Femur (tissue), 1 donor: ENCODE results near the gene MYH14.

Source experiments
- DNase-seq: peaks from one replicate; pipeline ENCODE4 v3.0.0-alpha.2; 2017

The MYH14 gene

GRCh38 chr19:50195224-50195623 lies 8.2 kb upstream of the MYH14 start:
- DNase-seq = no peak

- no peak for DNase-seq
Observed at GRCh38 chr19:50196322-50196932, 7.0 kb upstream of the MYH14 start.

- DNase-seq = no peak
Observed at GRCh38 chr19:50197348-50197747, 6.1 kb upstream of the MYH14 start.

GRCh38 chr19:50198431-50199258 lies 4.8 kb upstream of the MYH14 start:
- DNase-seq = peak; percentile 37

- DNase-seq = no peak
Observed at GRCh38 chr19:50199259-50199555, 4.2 kb upstream of the MYH14 start.

- DNase-seq = peak; percentile 36
Observed at GRCh38 chr19:50202386-50202785, 1.0 kb upstream of the MYH14 start.

- no peak for DNase-seq
Observed at GRCh38 chr19:50202962-50203280, 501 bp upstream of the MYH14 start.

GRCh38 chr19:50204081-50204428 lies 633 bp downstream of the MYH14 start:
- no peak for DNase-seq

- peak; percentile 40 for DNase-seq
Observed at GRCh38 chr19:50204811-50205675, 1.6 kb downstream of the MYH14 start.

GRCh38 chr19:50205681-50206138 lies 2.3 kb downstream of the MYH14 start:
- DNase-seq = no peak

- no peak for DNase-seq
Observed at GRCh38 chr19:50206191-50206590, 2.8 kb downstream of the MYH14 start.

GRCh38 chr19:50207730-50208129 lies 4.3 kb downstream of the MYH14 start:
- no peak for DNase-seq

- no peak for DNase-seq
Observed at GRCh38 chr19:50209131-50209530, 5.7 kb downstream of the MYH14 start.

GRCh38 chr19:50210425-50210824 lies 7.0 kb downstream of the MYH14 start:
- no peak for DNase-seq

GRCh38 chr19:50213925-50214324 lies 10.5 kb downstream of the MYH14 start:
- no peak for DNase-seq

GRCh38 chr19:50214699-50215543 lies 11.5 kb downstream of the MYH14 start:
- no peak for DNase-seq

- no peak for DNase-seq
Observed at GRCh38 chr19:50215820-50216219, 12.4 kb downstream of the MYH14 start.

GRCh38 chr19:50221087-50221486 lies 17.7 kb downstream of the MYH14 start:
- DNase-seq = no peak

- DNase-seq = no peak
Observed at GRCh38 chr19:50222691-50223438, 19.4 kb downstream of the MYH14 start.

- no peak for DNase-seq
Observed at GRCh38 chr19:50223439-50223716, 20.0 kb downstream of the MYH14 start.

- DNase-seq = no peak
Observed at GRCh38 chr19:50224986-50225747, 21.7 kb downstream of the MYH14 start.

- no peak for DNase-seq
Observed at GRCh38 chr19:50226536-50226935, 23.1 kb downstream of the MYH14 start.
